Stimulated activated CD4-positive, alpha-beta T cell treated with anti-CD3 and anti-CD28 coated beads, Interleukin-4, amount 100 ng/mL, for 4 hours (primary cell): ENCODE results near the gene NTHL1.
"Not testable (repeated sequence)": the region's sequence is repeated elsewhere in the genome, so short reads cannot be mapped to it uniquely, and the experiment has no call there.

Experiments
- DNase-seq, 2 experiments: peaks; one replicate each; pipeline ENCODE4 v3.0.0-alpha.2; 2020

The NTHL1 gene

GRCh38 chr16:2040041-2040786 lies 7.4 kb downstream of the NTHL1 start:
- DNase-seq: no peak

GRCh38 chr16:2039274-2040031 lies 8.2 kb downstream of the NTHL1 start:
- no peak for DNase-seq

GRCh38 chr16:2038382-2039231 lies 9.0 kb downstream of the NTHL1 start:
- DNase-seq: no peak

- DNase-seq: no peak
These were observed 9.8 kb downstream of the NTHL1 start for GRCh38 chr16:2037647-2038381.

DNA sequence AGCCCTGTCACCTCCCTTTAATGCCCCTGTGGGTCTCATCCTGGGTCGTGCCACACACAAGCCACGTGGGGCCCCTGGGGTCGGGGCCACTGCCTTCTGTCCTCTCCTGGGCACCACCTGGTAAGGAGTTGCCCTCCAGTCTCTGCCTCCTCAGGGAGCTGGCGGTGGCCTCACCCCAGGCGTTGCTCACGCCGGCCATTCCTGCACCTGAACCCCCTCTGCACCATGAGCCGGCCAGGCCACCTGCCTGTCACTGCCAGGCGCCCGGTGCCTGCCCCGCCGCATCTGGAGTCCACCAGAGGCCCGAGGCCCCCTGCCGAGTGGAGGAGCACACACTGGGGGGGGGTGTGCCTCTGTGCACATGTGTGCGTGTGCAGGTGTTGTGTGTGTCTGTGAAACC lies 10.5 kb downstream of the NTHL1 start:
- no peak for DNase-seq

DNA sequence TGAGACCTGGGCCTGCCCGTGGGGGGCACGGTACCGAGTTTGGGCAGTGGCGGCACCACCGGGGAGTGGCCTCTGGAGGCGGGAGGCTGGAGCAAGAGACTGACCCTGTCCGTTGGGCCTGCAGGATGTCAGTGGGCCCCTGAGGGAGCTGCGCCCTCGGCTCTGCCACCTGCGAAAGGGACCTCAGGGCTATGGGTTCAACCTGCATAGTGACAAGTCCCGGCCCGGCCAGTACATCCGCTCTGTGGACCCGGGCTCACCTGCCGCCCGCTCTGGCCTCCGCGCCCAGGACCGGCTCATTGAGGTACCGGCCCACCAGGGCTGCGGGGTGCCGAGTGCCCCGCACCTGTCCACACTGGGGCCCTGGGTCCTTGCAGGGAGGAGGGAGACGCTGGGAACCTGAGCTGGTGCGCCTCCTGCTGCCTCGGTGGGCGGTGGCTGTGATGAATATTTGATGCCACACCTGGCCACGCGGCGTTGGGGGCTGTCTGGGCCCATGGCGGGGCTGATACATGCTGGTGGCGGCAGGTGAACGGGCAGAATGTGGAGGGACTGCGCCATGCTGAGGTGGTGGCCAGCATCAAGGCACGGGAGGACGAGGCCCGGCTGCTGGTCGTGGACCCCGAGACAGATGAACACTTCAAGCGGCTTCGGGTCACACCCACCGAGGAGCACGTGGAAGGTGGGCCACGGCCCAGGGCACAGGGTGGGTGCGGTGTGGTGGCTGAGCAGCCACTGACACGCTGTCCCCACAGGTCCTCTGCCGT lies 11.3 kb downstream of the NTHL1 start:
- DNase-seq: no peak

DNA sequence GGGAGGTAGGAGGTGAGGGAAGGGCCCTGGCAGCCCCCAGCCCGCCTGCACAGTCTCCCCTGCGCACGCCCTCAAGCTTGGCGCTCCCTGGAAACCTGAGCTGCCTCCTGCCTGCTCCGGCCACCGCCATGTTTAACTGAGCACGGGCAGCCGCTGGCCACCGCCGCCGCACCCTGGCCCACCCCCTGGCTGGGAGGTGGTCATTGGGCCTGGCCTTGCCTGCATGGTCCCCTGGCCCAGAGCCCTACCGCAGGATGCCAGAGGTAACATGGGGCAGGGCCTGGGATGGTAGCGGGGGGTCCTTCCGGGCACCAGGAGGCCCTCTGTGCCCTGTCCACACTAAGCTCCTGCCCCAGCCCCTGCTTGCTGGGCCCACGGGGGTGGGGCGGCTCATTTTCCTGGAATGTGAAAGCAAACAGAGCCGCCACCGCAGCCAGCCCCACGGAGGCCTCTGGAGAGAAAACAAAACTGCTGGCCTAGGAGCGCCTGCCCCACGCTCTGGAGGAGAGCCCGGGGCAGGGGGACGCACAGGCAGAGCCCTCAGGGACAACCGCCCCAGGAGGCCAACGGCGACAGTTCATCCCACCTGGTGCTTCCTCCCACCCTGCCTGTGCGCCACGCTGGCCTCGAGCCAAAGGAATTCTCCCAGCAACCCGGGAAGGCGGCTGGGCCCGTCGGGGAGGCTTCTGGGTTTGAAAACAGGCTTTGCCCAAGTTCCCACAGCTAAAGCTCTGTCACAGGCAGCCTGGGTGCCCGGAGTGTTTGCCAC lies 12.0 kb downstream of the NTHL1 start:
- DNase-seq: no peak

GRCh38 chr16:2034696-2035430 lies 12.8 kb downstream of the NTHL1 start:
- no peak for DNase-seq

DNA sequence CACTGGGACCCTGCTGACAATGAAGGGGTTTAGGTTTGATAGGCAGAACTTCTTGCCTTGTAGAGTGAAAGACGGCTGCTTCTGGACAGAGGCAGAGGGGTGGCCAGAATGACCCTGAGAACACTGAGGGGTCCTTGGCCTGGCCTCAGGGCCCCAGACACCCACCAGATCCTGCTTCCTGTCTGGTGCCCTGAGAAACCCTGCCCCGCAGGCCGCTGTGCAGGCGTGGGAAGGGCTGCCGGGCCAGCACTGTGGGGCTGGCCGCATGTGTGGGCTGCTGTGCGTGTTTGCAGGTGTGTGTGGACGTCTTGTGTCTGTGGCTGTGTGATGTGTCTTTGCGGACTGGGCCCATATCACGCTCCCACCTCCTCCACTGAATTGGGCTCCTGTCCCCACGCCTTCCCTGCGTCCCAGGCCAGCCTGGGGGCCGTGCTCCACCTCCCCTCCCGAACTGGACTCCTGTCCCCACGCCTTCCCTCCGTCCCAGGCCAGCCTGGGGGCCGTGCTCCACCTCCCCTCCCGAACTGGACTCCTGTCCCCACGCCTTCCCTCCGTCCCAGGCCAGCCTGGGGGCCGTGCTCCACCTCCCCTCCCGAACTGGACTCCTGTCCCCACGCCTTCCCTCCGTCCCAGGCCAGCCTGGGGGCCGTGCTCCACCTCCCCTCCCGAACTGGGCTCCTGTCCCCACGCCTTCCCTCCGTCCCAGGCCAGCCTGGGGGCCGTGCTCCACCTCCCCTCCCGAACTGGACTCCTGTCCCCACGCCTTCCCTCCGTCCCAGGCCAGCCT lies 13.5 kb downstream of the NTHL1 start:
- not testable (repeated sequence) for DNase-seq

GRCh38 chr16:2033057-2033908 lies 14.4 kb downstream of the NTHL1 start:
- DNase-seq: no peak

DNA sequence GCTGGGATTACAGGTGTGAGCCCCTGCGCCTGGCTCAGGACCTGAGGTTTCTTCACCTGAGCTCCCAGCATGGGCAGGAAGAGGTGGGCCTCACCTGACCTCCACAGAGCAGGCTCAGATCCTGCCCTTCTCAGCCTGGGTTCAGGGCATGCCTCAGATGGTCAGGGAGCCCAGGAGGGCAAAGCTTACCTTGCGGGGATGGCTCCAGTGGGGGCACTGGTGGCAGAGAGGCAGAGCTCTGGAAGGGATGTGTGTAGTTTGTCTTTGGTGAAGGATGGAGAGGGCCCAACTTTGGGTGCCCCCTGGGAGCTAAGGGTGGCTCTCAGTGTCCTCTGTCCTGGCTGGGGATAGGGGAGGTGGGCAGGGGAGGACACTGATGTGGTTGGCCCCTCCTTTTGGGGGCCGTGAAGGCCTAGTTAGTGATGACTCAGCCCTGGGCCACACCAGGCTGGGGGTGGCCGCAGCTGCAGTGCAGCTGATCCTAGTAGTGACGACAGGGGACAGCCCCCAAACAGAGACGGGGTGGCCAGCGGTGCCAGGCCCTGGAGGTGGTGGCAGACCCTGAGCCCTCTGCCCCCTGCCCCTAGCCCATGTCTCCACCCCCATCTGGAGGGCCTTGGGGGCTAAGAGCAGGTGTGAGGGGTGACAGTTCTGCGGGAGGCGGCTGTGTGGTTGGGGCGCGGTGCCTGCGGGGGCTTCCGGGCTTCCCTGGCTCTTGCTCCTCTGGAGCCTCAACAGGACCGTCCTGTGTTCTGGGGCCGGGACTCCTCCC lies 15.2 kb downstream of the NTHL1 start:
- DNase-seq: no peak

DNA sequence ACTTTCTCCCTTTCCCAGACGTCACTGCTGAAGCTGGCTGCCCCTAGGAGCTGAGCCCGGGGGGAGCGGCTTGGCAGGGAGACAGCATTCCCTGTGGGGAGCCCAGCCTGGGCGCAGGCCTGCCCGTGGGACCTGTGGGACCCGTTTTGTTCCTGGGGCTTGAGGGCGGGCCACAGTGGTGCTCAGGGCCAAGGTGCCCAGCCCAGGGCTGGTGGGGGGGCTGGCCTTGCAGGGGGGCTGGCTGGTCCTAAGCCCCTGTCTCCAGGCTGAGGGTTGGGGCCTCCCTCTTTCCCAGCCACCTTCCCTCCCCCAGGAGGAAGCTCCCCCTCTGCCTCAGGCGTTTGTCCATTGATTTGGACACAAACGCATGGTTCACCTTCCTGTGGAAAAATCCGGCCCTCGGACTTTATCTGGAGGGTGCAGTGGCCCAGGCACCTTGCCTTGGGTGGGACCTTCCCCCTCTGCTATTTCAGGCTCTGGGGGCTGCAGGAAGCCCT lies 16.5 kb downstream of the NTHL1 start:
- DNase-seq: no peak

- no peak for DNase-seq
These were observed 17.6 kb downstream of the NTHL1 start for GRCh38 chr16:2030036-2030435.

- DNase-seq: no peak
These were observed 18.3 kb downstream of the NTHL1 start for GRCh38 chr16:2029350-2029749.

DNA sequence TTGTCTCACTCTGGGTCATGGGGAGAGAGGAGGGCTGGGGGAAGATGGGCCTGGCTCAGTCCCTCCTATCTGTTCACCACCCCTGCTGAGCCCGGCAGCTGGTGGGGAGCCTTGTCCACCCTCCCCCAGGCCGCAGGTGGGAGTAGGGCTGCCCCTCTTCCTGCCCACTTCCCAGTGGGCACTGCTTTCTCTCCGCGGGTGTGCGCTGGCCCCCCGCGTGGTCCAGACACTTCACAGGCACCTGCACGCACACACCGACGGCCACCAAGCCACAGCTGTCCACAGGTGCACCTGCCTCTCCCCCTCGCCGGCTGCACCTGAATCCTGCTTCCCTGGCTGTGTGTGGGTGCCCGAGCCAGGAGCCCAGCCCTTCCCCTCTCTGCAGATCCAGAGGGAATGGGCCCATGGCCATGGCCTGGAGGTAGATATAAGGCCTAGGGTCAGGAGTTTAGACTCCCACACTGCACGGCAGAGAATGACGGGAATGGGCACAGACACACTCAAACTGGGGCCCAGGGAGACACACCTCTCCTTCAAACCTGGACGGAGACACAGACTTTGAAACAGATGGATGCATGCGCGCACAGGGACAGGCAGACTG lies 18.9 kb downstream of the NTHL1 start:
- DNase-seq: no peak

DNA sequence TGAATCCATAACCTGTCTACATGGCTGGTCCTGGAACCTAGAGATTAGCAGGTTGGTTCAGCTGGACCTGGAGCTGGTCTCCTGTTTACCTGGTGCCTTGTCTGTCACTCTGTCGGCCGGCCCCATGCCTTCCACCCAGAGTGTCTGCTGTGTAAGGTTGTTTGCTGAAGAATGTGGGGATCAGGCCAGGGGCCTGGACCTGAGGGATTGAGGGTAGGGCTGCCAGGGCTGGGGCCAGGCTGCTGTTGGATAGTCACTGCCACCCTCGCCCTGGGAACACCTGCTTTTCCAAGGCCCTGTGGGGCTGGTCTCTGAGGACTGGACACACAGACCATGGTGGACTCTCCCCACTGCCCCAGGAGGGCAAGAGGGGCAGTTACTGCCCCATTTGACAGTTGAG lies 19.5 kb downstream of the NTHL1 start:
- no peak for DNase-seq
